Measurements from ENCODE around the gene FSCN2.

Gene FSCN2

GRCh38 chr17:81523402-81524038, 4.7 kb upstream of the FSCN2 start:
- H3K4me3 ChIP-seq (replicated peaks; ENCODE audit: low read depth, low read length): no peak overlapping the region
- no peak for DNase-seq (ENCODE audit: extremely low read depth, low read depth)
- no peak for TF ChIP-seq CTCF (IDR thresholded peaks at IDR 0.05; ENCODE audit: low read depth, low read length, missing control alignments)

- no peak for TF ChIP-seq CTCF (IDR thresholded peaks at IDR 0.05; ENCODE audit: low read depth, low read length, missing control alignments)
- no peak for DNase-seq (ENCODE audit: extremely low read depth, low read depth)
Observed at GRCh38 chr17:81524039-81524864, 3.9 kb upstream of the FSCN2 start.

GRCh38 chr17:81524865-81525159, 3.4 kb upstream of the FSCN2 start:
- no peak overlapping the region for H3K4me3 ChIP-seq (replicated peaks; ENCODE audit: low read depth, low read length)
- DNase-seq (ENCODE audit: extremely low read depth, low read depth): no peak
- TF ChIP-seq CTCF (IDR thresholded peaks at IDR 0.05; ENCODE audit: low read depth, low read length, missing control alignments): no peak

More at GRCh38 chr17:81524039-81524864, 3.9 kb upstream of the FSCN2 start:
- H3K4me3 ChIP-seq (replicated peaks; ENCODE audit: low read depth, low read length): no peak overlapping the region

GRCh38 chr17:81526662-81527571, 1.3 kb upstream of the FSCN2 start:
- no peak for DNase-seq (ENCODE audit: extremely low read depth, low read depth)
- TF ChIP-seq CTCF (IDR thresholded peaks at IDR 0.05; ENCODE audit: low read depth, low read length, missing control alignments): no peak
- no peak overlapping the region for H3K4me3 ChIP-seq (replicated peaks; ENCODE audit: low read depth, low read length)

GRCh38 chr17:81528384-81528650, 140 bp downstream of the FSCN2 start:
- no peak for DNase-seq (ENCODE audit: extremely low read depth, low read depth)
- no peak for TF ChIP-seq CTCF (IDR thresholded peaks at IDR 0.05; ENCODE audit: low read depth, low read length, missing control alignments)
- H3K4me3 ChIP-seq (replicated peaks; ENCODE audit: low read depth, low read length): no peak overlapping the region

GRCh38 chr17:81528651-81529436, 667 bp downstream of the FSCN2 start:
- no peak for TF ChIP-seq CTCF (IDR thresholded peaks at IDR 0.05; ENCODE audit: low read depth, low read length, missing control alignments)

More at GRCh38 chr17:81528651-81529436, 667 bp downstream of the FSCN2 start:
- no peak overlapping the region for H3K4me3 ChIP-seq (replicated peaks; ENCODE audit: low read depth, low read length)
- no peak for DNase-seq (ENCODE audit: extremely low read depth, low read depth)
